Stimulated activated CD4-positive, alpha-beta T cell treated with anti-CD3 and anti-CD28 coated beads, Interleukin-4, amount 100 ng/mL, for 48 hours (primary cell): ENCODE results near the gene CYP4F12.

Source experiments
- DNase-seq, 2 donors: peaks; one replicate each; pipeline ENCODE4 v3.0.0-alpha.2; 2020; ENCODE audit warnings: low read depth in 2 of 2

Gene CYP4F12

GRCh38 chr19:15672580-15673175 lies at the start of gene CYP4F12:
Gene CYP4F12, plus strand, starts transcription at chr19:15673087. Its CDS starts 443 bp downstream, at chr19:15673530.
- peak in 1 of 2 donors; percentile 8 for DNase-seq

DNA sequence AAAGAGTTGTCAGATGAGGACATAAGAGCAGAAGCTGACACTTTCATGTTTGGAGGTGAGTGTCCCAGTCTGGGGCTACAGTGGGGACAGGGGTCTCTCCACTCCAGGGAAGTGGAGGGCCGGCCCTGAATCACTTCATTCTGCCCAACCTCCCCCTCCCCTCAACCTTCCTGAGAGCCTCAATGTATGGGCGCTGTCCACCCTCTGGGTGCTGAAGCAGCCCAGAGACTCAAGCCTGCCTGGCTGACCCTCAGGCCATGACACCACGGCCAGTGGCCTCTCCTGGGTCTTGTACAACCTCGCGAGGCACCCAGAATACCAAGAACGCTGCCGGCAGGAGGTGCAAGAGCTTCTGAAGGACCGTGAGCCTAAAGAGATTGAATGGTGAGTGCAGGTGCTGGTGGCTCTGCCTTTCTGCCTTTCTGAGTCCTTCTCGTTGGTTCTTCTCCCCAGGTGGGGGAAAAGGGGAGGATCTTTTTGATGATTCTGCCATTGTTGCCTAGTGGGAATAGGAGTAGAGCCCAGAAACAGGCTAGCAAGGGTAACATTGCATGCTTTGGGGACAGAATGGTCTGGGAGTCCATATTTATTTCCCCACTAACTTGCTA lies 49.1 kb upstream of the CYP4F12 start:
- no peak for DNase-seq

- DNase-seq: no peak
These were observed 44.5 kb upstream of the CYP4F12 start for GRCh38 chr19:15628236-15629002.

DNA sequence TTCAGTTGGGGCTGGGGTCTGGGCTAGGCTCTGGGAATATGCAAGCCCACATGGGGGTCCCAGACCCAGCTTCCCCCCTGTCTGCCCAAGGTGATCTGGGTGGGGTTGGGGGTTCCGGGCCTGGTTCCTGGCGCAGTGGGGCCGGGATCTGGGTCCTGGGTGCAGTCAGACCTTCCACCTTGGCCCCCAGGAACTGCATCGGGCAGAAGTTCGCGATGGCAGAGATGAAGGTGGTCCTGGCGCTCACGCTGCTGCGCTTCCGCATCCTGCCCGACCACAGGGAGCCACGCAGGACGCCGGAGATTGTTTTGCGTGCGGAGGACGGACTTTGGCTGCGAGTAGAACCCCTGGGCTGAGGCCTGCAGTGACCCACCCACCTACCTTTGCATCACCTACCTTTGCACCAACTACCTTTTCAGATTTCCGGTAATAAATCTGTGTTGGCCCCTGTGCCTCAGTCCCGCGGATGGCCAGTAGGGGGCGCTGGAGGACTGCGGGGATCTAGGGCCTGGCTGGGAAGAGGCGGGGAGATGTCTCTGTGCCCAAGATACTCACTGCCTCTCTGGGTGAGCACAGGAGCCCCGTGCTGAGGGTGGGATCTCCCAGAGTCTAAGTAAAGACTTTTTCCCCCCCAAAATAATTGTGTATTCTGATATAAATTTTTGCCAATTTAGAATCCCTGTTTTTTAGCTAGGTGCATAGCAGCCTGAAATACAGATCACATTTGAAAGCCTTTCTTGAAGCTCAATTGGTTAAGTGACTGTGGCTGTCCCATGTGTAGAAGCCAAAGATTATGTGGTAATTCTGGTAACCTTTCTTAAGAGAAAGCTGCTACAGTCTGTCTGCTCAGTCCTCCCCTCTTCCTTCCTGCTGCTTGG lies 43.6 kb upstream of the CYP4F12 start:
- DNase-seq: peak; percentile 82 to 93

- peak in 1 of 2 donors; percentile 4 for DNase-seq
These were observed 41.1 kb upstream of the CYP4F12 start for GRCh38 chr19:15631817-15632216.

DNA sequence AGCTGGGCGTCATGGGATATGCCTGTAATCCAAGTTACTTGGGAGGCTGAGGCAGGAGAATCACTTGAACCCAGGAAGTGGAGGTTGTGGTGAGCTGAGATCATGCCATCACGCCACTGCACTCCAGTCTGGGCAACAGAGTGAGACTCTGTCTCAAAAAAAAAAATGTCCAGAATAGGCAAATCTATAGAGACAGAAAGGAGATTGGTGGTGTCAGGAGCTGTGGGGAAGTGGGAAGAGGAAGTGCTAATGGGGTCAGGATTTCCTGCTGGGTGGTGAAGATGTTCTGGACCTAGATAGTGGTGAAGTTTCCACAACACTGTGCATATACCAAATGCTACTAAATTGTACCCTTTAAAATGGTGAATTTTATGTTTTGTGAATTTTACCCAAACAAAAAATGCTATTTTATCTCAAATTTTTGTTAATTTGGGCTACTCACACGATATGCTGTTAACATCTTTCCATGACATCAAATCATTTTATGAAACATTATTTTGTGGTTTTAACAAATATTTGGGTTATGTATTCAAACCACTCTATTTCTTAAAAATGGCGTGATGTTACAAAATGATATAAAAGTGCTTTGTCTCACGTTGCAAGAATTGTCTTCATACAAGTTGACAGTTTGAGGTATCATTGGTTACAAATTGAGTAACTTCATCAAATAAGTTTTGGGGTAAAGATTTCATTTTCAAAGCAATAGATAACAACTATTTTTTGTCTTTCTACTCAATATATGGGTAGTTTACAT lies 39.6 kb upstream of the CYP4F12 start:
- DNase-seq: no peak

- no peak for DNase-seq
These were observed 38.8 kb upstream of the CYP4F12 start for GRCh38 chr19:15634105-15634504.

- no peak for DNase-seq
These were observed 37.7 kb upstream of the CYP4F12 start for GRCh38 chr19:15635016-15635805.

GRCh38 chr19:15636026-15636425 lies 36.9 kb upstream of the CYP4F12 start:
- DNase-seq: no peak

- no peak for DNase-seq
These were observed 33.3 kb upstream of the CYP4F12 start for GRCh38 chr19:15639596-15639995.

DNA sequence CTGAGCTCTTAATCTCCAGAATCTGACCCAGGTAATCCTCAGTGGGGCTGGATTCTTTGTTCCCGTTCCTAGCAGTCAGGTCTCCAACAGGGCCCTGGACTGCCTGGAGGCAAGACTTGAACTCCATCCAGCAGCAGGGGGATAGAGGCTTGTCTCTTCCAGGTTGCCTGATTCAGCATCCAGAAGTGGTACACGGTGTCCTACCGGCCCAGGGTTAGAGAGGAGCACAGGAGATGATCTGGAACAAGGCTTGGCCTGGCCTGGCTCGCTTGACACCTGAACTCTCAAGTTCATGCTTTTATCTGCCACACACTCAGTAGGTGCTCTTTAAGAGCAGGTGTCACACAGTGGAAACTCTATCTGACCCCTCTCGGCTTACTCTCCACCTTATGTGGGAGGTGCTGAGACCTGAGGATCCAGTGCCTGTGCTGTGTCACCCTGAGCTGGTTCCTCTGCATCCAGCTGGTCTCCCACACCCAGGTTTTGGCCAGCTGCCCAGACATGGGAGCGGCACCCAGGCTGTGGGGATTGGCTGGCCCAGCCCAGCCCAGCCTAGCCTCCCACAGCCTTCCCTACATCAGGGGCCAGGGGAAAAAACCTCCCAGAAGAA lies 32.5 kb upstream of the CYP4F12 start, which contains the start of gene CYP4F3:
TSS of gene CYP4F3 (plus strand) at position 604 of the 610 bp plus-strand sequence. CDS start 519 bp downstream, outside the sequence.
- DNase-seq: no peak

- DNase-seq: no peak
These were observed 31.8 kb upstream of the CYP4F12 start for GRCh38 chr19:15640904-15641597.

DNA sequence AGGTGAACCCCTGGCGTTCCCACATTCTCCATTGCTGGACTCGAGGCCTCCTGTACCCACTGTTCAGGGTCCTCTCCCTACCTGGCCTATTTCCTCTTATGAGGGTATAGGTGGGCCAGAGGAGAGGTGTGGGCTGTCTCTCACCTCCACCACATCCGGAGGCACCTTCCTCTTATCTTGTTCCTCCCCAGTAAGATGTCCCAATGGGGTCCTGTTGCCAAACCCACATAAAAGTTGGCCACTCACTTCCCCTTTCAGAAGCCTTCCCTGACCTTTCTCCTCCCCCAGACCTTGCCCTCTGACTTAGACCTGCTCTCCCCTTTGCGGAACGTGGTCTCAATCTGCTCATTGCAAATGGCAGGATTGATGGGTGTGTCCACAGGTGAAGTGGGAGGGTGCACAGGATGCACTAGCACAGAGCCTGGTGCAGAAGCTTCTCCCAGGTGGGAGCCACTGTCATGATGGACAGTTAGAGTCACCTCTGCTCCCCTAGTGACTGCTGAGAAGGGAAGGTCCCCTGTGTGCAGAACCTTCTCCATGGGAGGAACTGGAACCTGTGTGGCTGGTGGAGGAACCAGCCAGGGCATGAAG lies 30.9 kb upstream of the CYP4F12 start:
- no peak for DNase-seq

GRCh38 chr19:15642807-15643206 lies 30.1 kb upstream of the CYP4F12 start:
- no peak for DNase-seq

DNA sequence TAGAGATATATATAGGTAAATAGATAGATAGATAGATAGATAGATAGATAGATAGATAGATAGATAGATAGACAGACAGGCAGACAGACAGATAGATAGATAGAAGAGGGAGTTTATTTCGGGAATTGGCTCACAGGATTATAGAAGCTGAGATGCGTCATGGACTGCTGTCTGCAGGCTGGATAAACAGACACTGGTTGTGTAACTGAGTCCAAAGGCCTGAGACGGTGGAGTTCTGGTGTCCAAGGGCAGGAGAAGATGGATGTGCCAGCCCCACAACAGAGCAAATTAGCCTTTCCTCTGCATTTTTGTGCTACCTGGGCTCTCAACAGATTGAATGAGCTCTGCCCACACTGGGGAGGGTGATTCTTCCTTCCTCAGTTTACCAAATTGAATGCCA lies 29.5 kb upstream of the CYP4F12 start:
- DNase-seq: no peak

DNA sequence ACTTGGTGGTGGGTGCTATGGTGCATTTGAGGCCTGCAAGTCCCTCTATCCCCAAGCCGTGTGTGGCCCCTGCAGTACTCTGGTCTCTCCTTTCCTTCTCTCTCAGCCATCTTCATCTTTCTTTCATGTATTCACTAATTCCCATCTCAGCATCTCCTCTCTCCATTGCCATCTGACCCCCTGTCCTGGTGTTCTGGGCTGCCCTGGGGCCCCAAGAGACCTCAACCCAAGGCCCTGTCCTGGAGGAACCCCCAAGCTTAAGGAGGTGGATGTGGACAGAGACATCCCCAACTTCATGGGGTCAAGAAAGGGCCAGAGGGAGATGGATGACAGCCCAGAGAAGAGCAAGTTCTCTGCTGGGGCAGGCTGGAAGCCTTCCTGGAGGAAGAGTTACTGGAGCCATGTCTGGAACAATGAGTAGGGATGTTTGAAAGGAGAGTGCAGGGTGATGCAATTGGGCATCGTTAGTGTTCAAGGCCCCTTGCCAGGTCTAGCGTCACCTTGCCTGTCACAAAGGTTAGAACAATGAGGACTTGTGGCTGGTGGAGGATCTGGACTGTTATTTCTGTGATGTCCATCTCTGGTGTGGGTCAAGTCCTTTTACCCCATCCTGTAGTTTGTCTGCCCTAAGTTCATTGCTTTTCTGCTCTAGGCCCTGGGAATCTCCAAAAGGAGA lies 28.7 kb upstream of the CYP4F12 start:
- DNase-seq: no peak

- DNase-seq: no peak
These were observed 28.1 kb upstream of the CYP4F12 start for GRCh38 chr19:15644816-15645215.

GRCh38 chr19:15649526-15649925 lies 23.4 kb upstream of the CYP4F12 start:
- DNase-seq: no peak
